Activated CD4-positive, alpha-beta T cell treated with anti-CD3 and anti-CD28 coated beads, Interleukin-2, amount 50 U/mL, for 1 hour (primary cell): ENCODE results near the gene VGLL2.

ENCODE experiments used
- DNase-seq: peaks from one replicate; pipeline ENCODE4 v3.0.0-alpha.2; 2020

VGLL2 gene

DNA sequence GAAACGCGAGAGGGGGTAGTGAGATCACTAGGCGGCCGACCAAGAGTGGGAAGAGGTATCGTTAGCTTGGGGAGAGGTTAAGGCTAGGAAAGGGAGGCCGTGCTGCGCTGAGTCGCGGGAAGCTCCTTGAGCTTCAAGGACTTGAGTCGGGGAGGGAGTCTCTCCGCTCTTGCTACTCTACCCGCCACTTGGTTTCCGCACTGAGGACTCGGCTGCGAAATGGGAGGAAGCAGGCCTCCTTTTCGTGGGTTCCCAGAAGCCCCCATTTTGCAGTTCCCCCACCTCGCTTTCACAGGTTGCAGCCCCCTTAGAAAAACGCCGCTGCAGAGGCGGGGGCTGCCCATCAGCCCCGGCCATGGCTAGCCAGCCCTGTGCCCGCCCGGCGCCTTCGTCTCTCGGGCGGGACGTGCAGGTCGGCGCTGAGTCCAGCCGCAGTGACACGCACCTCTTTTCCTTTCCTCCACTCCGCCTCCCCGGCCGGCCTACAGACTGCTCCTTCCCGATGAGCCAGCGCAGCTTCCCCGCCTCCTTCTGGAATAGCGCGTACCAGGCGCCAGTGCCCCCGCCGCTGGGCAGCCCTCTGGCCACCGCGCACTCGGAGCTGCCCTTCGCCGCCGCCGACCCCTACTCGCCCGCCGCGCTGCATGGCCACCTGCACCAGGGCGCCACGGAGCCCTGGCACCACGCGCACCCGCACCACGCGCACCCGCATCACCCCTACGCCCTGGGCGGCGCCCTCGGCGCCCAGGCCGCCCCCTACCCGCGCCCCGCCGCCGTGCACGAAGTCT, 4.9 kb downstream of the VGLL2 start:
- DNase-seq, result no peak

DNA sequence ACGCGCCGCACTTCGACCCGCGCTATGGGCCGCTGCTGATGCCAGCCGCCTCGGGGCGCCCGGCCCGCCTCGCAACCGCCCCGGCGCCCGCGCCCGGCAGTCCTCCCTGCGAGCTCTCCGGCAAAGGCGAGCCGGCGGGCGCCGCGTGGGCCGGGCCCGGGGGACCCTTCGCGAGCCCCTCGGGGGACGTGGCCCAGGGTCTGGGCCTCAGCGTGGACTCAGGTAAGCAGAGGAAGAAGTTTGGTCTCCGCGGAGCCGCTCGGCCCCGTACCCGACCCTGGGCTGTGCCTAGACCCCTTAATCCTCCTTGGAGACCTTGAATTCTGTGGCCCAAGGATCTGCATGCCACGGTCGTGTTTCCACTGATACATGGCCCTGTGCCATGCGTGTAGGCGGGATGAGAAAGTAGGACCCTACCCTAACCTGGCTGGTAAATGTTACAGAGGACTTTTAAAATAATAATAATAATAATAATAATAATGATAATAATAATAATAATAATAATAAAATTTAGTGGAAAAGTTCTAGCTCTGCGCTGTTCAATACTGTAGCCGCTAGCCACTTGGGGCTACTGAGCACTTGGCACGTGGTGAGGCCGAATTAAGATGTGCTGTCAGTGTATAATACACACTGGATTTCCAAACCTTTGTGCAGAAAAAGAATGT, 5.6 kb downstream of the VGLL2 start:
- no peak for DNase-seq

DNA sequence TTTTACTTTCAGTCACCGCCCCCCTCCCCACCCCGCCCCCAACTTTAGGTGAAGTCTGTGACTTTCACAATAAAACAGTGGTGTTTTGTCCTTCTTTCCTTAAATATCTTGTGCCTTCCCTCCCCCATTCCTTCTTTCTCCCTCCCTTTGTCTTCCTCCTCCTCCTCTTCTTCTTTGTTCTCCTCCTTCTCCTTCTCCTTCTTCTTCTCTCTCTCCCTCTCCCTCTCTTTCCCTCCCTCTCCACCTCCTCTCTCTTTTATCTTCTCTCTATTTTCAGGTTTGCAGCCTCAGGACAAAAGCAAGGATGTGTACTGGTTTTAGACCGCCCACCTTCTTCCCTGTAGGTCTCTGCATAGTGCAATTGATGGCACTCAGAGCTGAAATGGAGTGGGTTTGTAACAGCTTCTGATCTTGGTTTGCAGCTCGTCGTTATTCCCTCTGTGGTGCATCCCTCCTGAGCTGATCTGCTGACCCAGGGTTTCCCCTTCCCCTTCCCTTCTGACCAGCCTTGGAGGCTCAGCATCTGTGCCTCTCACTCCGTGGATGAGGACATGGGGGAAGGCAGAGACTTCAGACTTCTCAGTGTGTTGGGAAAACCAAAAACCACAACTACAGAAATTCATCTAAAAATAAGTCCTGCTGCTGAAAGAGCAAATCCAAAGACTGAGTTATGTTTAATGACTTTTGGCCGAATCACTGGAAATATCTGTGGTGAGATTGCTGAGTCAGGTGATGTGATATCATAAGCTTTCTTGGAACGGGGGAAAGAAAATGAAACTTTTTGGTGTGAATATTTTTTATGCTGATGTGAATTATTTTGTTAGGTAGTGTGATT, 6.9 kb downstream of the VGLL2 start:
- DNase-seq, result no peak

- no peak for DNase-seq
Observed at GRCh38 chr6:117272891-117273290, 7.5 kb downstream of the VGLL2 start.

DNA sequence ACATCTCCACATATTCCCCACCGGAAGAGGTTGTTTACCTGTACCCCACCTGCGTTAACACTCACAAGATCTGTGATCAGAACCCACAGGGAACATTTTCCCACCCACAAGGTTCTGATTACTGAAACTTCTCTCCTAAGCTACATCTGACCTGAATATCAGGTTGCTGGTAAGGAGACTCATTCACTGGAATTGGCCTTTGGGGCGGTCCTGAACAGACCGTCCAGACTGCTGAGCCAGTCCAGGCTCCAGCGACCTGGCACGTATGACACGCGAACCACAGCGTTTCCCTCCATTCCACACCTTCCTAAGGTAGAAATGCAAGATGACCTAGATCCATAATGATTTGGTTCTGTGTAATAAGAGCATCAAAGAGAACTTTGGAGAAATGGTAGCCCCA, 9.8 kb downstream of the VGLL2 start:
- DNase-seq, result no peak

DNA sequence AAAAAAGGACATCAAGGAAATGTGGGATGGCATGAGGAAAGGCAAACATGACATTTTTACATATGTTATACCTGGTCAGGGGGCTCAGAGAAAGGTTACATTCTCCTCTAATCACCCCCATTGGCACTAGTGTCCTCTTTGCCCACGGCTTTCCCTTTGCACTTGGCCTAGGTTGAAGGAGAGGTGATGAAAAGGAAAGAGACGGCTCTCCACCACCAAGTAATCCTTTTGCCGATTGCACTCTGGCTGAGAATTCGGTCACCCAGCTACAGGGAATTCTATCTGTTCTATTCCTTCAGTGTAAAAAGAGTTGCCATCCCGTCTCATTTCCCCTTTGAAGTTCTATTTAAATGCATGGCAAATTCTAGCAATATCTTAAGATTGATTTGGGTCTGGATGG, 10.4 kb downstream of the VGLL2 start:
- DNase-seq, result no peak

GRCh38 chr6:117276778-117277316, 11.5 kb downstream of the VGLL2 start:
- no peak for DNase-seq

- DNase-seq, result no peak
Observed at GRCh38 chr6:117280922-117281321, 15.6 kb downstream of the VGLL2 start.

- DNase-seq, result no peak
Observed at GRCh38 chr6:117288083-117288715, 22.8 kb downstream of the VGLL2 start.

GRCh38 chr6:117290173-117290846, 25.0 kb downstream of the VGLL2 start:
- no peak for DNase-seq

- no peak for DNase-seq
Observed at GRCh38 chr6:117298941-117299340, 33.6 kb downstream of the VGLL2 start.

DNA sequence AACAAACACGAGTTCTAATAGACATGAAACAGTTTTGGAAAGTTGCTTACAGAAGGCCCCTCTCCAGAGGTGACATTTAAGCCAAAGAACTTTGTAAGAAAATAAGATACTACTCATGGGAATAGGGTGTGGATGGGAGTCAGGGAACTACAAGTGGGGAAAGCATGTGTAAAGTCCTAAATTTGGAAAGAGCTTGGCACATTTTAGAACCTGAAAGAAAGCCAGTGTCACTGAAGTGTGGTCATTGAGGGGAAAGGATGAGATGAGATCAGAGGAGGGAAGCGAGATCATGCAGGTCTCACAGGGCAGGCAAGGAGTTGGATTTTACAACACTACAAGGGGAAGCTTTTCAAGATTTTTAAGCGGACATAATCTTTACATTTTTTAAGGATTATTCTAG, 38.0 kb downstream of the VGLL2 start:
- DNase-seq, result no peak

DNA sequence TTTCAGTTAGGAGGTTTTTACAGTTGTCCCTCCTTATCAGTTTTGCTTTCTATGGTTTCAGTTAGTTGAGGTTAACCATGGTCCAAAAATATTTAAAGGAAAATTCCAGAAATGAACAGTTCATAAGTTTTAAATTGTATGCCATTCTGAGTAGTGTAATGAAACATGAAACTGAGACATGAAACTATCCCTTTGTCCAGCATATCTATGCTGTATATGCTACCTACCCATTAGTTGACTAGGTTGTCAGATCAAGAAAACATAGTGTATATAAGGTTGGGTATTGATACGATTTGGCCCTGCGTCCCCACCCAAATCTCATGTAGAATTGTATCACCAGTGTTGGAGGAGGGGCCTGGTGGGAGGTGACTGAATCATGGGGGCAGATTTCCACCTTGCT, 39.1 kb downstream of the VGLL2 start:
- DNase-seq, result no peak

GRCh38 chr6:117306227-117306790, 41.0 kb downstream of the VGLL2 start:
- DNase-seq, result no peak

GRCh38 chr6:117307655-117308054, 42.3 kb downstream of the VGLL2 start:
- DNase-seq, result no peak

DNA sequence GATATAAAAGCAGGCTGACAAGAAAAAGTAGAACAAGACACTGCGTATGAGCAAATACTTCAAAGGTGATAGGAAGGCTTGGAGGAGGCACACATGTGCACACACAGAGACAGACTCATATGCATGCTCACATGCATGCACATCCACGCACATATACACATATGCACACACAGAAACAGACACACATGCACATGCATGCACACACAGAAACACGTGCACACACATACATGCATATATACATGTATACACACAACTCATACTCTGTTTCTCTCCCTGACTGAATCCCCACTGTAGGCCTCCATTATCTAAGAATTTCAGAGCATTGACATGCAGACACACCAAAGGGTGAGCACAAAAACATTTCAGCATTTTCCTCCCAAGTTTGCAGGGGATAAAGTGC, 43.7 kb downstream of the VGLL2 start:
- DNase-seq, result no peak

GRCh38 chr6:117309611-117310010, 44.3 kb downstream of the VGLL2 start:
- DNase-seq, result no peak

GRCh38 chr6:117311310-117311709, 46.0 kb downstream of the VGLL2 start:
- no peak for DNase-seq

DNA sequence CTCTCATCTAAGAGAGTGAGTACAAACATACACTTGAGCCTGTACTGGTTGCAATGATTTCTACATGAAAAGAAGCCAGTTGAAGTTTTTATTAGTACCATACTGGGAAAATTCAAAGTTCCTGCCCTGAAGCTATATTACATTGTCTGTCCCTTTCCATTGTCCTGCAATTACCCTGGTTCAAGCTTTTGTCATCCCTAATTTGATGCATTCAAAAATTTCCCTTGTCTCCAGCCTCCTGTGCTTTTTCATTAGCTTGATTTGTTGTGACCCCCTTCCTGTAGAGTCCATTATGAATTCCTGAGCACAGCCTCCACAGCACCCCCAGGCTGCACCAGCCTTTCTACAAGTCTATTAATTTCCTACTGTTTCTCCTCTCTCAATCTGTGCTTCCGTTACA, 46.4 kb downstream of the VGLL2 start:
- no peak for DNase-seq

GRCh38 chr6:117317261-117317660, 51.9 kb downstream of the VGLL2 start:
- DNase-seq, result no peak
